Prostate gland (tissue), 2 donors: Measurements from ENCODE around the gene MAP3K7CL.

Source experiments
- POLR2A ChIP-seq: fragments of 450-650 bp; IDR thresholded peaks from one replicate; pipeline ENCODE4 v1.6.1; 2016; ENCODE audit warnings: antibody characterized with exemption, mild to moderate bottlenecking
- POLR2AphosphoS5 ChIP-seq: sonication (generic); formaldehyde crosslinking; IDR thresholded peaks from one replicate; pipeline ENCODE4 v1.6.1; 2017; ENCODE audit warnings: antibody characterized with exemption
- TF ChIP-seq, protein P1 (sequence below), 4 experiments: fragments of 200-600 bp in 2 of 4; fragments of 450-650 bp in 2 of 4; sonication (generic) in 2 of 4; IDR thresholded peaks; 1 replicate in 3 of 4; 2 replicates in 1 of 4; pipeline ENCODE4 v1.5.1; 2016 to 2019; ENCODE audit warnings: antibody characterized with exemption in 4 of 4, mild to moderate bottlenecking in 2 of 4, moderate library complexity in 2 of 4

DNA sequence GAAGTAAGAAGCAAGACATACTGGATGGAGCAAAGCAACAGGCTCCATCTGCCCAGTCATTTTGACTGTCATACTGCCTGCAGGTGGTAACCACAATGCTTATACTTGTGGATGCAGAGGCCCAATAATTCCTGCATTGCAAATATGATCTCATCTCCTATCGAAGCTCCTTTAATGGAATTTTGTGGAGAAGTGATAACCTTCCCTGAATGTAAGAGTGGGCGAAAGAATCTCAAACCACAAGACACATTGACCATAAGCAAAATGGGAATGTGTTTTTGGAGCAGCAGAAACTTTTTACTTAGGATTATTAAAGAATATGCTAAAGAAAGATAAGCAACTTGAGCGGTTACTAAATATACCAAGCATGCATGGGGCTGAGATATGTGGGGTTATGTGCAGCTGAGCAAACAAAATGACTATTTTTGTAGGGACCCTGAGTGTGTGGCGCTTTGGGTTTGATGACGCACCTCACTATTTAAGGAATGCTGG lies 90.9 kb downstream of the MAP3K7CL start:
- TF ChIP-seq, protein P1, sequence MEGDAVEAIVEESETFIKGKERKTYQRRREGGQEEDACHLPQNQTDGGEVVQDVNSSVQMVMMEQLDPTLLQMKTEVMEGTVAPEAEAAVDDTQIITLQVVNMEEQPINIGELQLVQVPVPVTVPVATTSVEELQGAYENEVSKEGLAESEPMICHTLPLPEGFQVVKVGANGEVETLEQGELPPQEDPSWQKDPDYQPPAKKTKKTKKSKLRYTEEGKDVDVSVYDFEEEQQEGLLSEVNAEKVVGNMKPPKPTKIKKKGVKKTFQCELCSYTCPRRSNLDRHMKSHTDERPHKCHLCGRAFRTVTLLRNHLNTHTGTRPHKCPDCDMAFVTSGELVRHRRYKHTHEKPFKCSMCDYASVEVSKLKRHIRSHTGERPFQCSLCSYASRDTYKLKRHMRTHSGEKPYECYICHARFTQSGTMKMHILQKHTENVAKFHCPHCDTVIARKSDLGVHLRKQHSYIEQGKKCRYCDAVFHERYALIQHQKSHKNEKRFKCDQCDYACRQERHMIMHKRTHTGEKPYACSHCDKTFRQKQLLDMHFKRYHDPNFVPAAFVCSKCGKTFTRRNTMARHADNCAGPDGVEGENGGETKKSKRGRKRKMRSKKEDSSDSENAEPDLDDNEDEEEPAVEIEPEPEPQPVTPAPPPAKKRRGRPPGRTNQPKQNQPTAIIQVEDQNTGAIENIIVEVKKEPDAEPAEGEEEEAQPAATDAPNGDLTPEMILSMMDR (IDR thresholded peaks at IDR 0.05), result no peak
- TF ChIP-seq POLR2A, result no peak
- no peak for TF ChIP-seq POLR2AphosphoS5
